SU-DHL-6 (cell line): Measurements from ENCODE around the gene CORO1C.

Source experiments
- CTCF ChIP-seq: fragments of 200-600 bp; sonication (generic); IDR thresholded peaks from one replicate; pipeline ENCODE4 v1.5.1; 2017; ENCODE audit warnings: antibody characterized with exemption, mild to moderate bottlenecking, low read length, moderate library complexity; ENCODE audit not compliant: insufficient read depth, poor library complexity, severe bottlenecking
- EZH2phosphoT487 ChIP-seq: fragments of 200-600 bp; sonication (generic), shearing (Covaris generic); conservative IDR thresholded peaks from 2 replicates; pipeline ENCODE4 v1.6.1; 2018; ENCODE audit warnings: mild to moderate bottlenecking, antibody characterized with exemption, low read length, moderate library complexity, mixed read lengths

- TF ChIP-seq CTCF (no peak), EZH2phosphoT487 (no peak)
These were observed 6.9 kb upstream of the CORO1C start for GRCh38 chr12:108738170-108738569.
